HepG2 (cell line): Measurements from ENCODE around the gene SLC1A5. TPM values are rescaled to one million over a fixed set of nuclear protein-coding genes. Genes with fewer than 3 reads are reported as not detected.

ENCODE experiments used
- ADNP ChIP-seq: sonication (generic); formaldehyde crosslinking; IDR thresholded peaks from 2 replicates; pipeline ENCODE4 v1.4.0; 2020; ENCODE audit warnings: missing genetic modification reagents
- AKNA ChIP-seq: sonication (generic); formaldehyde crosslinking; IDR thresholded peaks from 2 replicates; pipeline ENCODE4 v1.4.0; 2020; ENCODE audit warnings: missing genetic modification reagents, borderline replicate concordance
- CC2D1A ChIP-seq: sonication (generic); formaldehyde crosslinking; IDR thresholded peaks from 2 replicates; pipeline ENCODE4 v1.8.1; 2023; ENCODE audit warnings: mild to moderate bottlenecking, missing genetic modification reagents
- CHD4 ChIP-seq: fragments of 200-600 bp; sonication (generic); IDR thresholded peaks from 2 replicates; pipeline ENCODE4 v1.7.0; 2017; ENCODE audit warnings: mild to moderate bottlenecking, low read length, borderline replicate concordance
- NCOA5 ChIP-seq: sonication (generic); formaldehyde crosslinking; IDR thresholded peaks from 2 replicates; pipeline ENCODE4 v1.4.0; 2020; ENCODE audit warnings: missing genetic modification reagents
- RAD51 ChIP-seq: fragments of 450-650 bp; IDR thresholded peaks from 2 replicates; pipeline ENCODE4 v1.6.1; 2016; ENCODE audit warnings: borderline replicate concordance
- SALL1 ChIP-seq: sonication (generic); formaldehyde crosslinking; IDR thresholded peaks from 2 replicates; pipeline ENCODE4 v1.8.0; 2022; ENCODE audit warnings: mild to moderate bottlenecking, missing genetic modification reagents
- SIN3A ChIP-seq: IDR thresholded peaks from 2 replicates; pipeline ENCODE4 v1.6.1; 2011; ENCODE audit warnings: low read depth, mild to moderate bottlenecking, control low read depth, low read length, borderline replicate concordance
- TBP ChIP-seq: sonication (generic); formaldehyde crosslinking; IDR thresholded peaks from 2 replicates; pipeline ENCODE4 v1.5.0; 2020; ENCODE audit warnings: missing genetic modification reagents
- THAP9 ChIP-seq: sonication (generic); formaldehyde crosslinking; IDR thresholded peaks from 2 replicates; pipeline ENCODE4; 2020; ENCODE audit warnings: missing genetic modification reagents, mild to moderate bottlenecking, borderline replicate concordance
- ZC3H13 ChIP-seq: sonication (generic); formaldehyde crosslinking; IDR thresholded peaks from 2 replicates; pipeline ENCODE4 v1.8.1; 2023; ENCODE audit warnings: mild to moderate bottlenecking, missing genetic modification reagents, moderate library complexity
- ZFP1 ChIP-seq: IDR thresholded peaks from 2 replicates; pipeline ENCODE4 v1.6.1; 2016
- ZFP90 ChIP-seq: sonication (generic); formaldehyde crosslinking; IDR thresholded peaks from 2 replicates; pipeline ENCODE4 v1.8.0; 2022; ENCODE audit warnings: missing genetic modification reagents, mild to moderate bottlenecking, inconsistent platforms, borderline replicate concordance
- ZNF646 ChIP-seq: sonication (generic); formaldehyde crosslinking; IDR thresholded peaks from 2 replicates; pipeline ENCODE4 v1.9.0; 2021; ENCODE audit warnings: mild to moderate bottlenecking, missing genetic modification reagents
- ZNF891 ChIP-seq: sonication (generic); formaldehyde crosslinking; IDR thresholded peaks from 2 replicates; pipeline ENCODE4 v1.5.0; 2020; ENCODE audit warnings: mild to moderate bottlenecking, missing genetic modification reagents
- polyA plus RNA-seq, 8 experiments: library from polyadenylated mRNA; depleted of rRNA in 3 of 8; stranded (reverse) in 7 of 8; unstranded in 1 of 8; fragments of >200 nt; fragmentation: Illumina TruSeq in 4 of 8; extraction: Trizol in 4 of 8; gene quantifications; 2 replicates each; pipeline versions ENCODE4 v1.2.1 to v1.2.3, GENCODE V29; 2011 to 2016; ENCODE audit warnings: low read depth in 4 of 8, missing spikeins in 1 of 8, mixed read lengths in 1 of 8; ENCODE audit not compliant: insufficient read depth in 1 of 8
- total RNA-seq, 5 experiments: library from RNA; depleted of rRNA; stranded (reverse); fragments of >200 nt; fragmentation: Illumina TruSeq; extraction: Trizol; gene quantifications; 2 replicates each; pipeline ENCODE4 v1.2.3, GENCODE V29; 2016; ENCODE audit warnings: low read depth in 1 of 5

Gene SLC1A5
- total and polyA plus RNA-seq, 2 of the 13 experiments (the other 11 are each of a cell fraction or from before 2014, with no cell fraction given): 120 to 159 TPM

GRCh38 chr19:46821512-46822409 lies 33.4 kb upstream of the SLC1A5 start (continued):
- TF ChIP-seq ZNF646 (CRISPR knock-in tag) (no peak), SIN3A (0 out of 2 replicates have a peak, but pooled peaks have one; percentile 70), THAP9 (CRISPR knock-in tag) (peak; percentile 70), SALL1 (peak; percentile 53; the same call in 1 of the 2 replicates), ZFP1 (CRISPR knock-in tag) (no peak), ADNP (CRISPR knock-in tag) (no peak), TBP (CRISPR knock-in tag) (no peak), AKNA (CRISPR knock-in tag) (no peak), CHD4 (no peak), NCOA5 (CRISPR knock-in tag) (no peak), ZFP90 (CRISPR knock-in tag) (peak; percentile 32; the same call in 1 of the 2 replicates), CC2D1A (CRISPR knock-in tag) (no peak), ZC3H13 (no peak), RAD51 (no peak), ZNF891 (CRISPR knock-in tag) (peak; percentile 67; the same call in 1 of the 2 replicates)
